Eye (tissue), 1 donor: ENCODE measurements around the gene PIEZO2.

Experiments
- DNase-seq: peaks from one replicate; pipeline ENCODE4 v3.0.0-alpha.2; 2015

The PIEZO2 gene

DNA sequence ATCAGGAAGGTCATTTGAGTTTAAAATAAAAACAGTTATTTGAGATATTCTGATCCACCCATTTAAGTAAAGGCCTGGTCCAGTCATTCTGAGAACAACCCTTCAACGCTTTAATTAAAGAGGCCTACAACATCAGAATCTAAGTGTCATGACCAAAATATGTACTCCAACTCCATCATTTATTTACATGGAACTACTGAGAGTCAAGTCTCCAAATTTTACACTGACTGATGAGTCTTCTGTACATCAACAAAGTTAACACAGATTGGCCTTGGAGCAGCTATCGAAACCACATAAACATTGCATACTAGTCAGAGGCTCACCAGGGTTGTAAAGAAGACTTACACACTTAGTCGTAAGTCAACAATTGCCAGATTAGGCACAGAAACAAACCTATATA lies 37.1 kb downstream of the PIEZO2 start:
- DNase-seq: no peak

DNA sequence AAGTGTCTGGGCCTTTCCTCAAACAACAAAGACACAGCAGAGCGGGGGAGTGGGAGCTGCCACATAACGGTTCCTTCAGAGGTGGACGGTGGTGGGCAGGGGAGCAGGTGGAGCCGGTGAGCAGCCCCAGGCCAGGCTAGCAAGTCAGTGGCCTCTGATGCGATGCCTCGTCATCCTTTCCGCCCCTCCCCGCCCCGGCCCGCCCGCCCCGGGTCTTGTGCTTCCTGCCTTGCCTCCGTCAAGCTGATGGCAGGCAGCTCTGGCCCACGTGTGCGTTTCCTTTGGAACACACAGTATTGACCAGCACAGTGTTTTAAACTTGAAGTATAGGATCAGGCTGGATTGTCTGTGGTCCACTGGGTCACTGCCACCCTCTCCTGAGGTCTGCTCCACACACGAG lies 38.9 kb downstream of the PIEZO2 start:
- no peak for DNase-seq

DNA sequence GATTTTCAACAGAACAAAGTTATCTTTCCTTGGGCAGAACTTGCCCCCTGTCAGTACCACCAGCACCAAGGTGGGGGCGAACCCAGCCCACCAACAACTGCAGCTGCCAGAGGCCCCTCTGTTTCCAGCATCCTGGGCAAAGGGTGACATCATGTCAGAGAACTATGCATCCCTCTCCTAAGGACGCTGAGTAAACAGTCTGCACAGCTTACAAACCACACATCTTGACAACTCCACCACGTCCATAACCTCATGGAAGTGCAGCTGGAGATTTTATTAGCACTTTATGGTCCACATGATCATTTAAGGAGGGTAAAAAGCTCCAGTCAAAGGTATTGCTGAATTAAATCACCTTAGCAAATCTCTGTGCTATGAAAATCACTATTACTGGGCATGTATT lies 40.4 kb downstream of the PIEZO2 start:
- DNase-seq: no peak

DNA sequence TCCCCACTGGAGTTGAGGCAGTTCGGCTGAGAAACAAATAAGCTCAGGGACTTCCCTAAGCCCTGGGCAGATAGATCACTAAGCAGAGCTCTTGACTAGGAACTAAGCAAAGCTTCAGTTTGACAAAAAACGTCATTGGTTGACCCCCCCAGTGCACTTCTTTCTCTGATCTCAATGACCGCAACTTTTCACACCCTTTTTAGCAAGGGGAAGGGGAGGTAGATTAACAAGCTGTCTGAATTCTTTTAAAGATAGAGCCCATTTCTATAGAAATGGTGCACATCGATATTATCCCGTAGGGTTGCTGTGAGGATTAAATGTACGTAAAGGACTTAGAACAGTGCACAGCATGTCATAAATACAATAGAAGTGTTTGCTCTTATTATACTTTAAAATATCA lies 42.5 kb downstream of the PIEZO2 start:
- no peak for DNase-seq

DNA sequence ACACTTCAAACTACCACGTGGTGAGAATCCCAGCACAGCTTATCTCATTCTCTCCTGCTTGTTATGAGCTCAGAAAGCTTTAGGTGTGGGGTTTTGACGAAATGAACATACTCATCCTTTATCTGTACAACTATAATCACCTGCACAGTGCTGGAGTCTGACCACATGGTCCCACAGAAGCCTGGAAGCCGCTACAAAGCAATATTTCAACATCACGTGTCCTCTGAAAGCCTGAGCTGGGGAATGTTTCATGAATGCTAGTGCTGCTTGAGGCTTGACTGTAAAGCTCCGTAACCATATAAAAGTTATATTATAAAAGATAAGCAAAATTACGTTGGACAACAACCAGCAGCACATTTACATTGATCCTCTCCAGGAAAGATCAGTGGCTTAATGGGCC lies 43.9 kb downstream of the PIEZO2 start:
- no peak for DNase-seq

DNA sequence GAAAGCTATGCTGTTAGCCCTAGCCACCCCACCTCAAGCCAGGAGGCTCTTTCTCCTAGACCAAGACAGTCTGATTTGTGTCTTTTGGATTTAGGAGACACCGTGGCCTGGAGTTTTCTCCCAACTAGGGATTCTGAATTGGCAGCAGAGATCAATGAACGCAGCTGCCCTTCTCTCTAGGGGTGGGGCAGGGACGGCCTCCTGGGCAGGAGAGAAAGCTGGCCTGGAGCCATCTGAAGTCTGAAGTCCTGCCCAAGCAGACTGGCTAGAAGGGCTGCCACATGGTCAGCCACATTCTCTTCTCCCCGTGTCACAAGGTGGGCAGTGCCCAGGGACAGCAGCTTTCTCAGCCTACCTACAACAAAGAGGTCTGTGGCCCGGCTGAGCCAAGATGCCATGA lies 45.1 kb downstream of the PIEZO2 start:
- DNase-seq: no peak

DNA sequence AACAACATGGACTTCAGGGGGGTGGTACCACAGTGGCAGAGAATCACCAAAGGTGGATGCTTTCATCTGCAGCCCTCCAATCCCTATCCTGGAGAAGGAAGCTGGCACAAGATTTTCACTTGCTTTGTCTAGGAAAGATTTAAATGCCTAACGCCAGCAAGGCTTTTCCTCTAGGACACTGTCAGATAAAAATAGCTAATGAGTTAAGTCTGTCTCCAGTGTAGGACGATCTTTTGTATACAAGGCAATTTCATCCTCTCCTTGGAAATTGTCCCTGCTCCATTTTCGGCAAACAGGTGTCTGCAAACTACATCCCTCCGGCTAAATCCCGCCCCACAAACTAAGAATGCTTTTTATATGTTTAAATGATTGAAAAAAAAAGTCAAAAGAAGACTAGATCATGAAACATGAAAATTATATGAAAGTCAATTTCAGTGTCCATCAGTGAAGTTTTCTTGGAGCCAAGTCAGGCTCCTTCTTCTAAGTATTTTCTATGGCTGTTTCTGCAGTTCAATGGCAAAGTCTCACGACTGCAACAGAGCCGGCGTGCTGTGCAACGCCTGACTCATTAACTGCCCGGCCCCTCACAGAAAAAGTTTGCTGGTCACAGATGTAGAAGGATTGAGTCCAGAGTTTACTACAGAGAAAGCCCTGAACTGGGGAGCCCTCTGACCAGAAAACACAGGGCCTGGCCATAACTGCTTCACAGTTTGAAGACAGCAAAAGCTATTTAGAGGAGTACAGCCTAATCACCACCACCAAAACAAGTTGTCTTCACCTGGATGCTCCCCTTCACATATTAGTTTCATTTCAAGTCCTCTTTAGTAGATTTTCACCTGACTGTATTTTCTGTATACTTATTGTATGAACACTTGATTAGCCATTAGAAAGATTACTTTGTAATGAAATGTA lies 52.3 kb downstream of the PIEZO2 start:
- no peak for DNase-seq

DNA sequence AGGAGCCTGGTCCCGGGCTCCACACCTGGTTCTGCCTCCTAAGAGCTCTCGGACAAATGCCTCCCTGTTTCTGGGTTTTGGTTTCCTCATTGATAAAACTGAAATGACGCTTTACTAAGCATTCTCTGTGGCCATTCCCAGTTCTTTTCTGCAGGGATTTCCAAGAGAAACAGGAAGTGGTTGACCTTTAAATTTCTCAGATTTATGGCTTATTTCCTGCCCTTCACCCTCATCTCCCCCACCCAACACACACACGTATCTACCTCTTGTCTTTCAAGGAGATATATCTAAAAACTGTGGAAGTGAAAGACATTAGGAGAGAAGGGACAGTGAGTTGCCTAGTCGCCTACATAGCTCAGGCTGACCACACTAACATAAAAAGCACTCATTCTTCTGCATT lies 53.0 kb downstream of the PIEZO2 start:
- DNase-seq: no peak

DNA sequence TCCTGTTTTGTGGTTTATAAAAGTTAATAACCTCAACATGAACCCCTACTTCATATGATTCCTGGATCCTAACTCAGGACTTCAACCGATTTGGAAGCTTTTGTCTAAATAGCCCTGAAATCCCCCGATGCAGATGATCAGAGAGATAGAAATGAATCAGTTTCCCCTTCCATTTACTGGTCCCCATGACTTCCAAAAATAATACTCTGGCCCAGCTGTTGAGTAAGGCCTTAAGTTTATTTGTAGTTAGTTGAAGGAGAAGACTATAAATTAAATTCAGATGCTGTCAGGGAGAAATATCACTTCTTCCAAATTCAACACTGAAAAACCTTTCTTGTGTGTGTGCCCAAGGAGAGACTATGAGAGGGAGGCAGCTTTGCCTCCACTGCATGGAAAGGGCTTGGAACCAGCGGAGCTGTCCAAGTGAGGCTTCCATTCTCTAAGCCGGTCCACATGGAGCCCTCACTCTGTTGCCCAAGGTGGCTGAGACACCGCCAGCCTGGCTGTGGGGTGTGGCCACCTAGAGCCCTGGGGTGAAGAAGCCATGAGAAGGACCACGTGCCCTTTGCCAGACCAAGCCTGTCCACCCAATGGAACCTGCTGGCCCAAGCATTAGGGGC lies 53.6 kb downstream of the PIEZO2 start:
- peak; percentile 30 for DNase-seq

DNA sequence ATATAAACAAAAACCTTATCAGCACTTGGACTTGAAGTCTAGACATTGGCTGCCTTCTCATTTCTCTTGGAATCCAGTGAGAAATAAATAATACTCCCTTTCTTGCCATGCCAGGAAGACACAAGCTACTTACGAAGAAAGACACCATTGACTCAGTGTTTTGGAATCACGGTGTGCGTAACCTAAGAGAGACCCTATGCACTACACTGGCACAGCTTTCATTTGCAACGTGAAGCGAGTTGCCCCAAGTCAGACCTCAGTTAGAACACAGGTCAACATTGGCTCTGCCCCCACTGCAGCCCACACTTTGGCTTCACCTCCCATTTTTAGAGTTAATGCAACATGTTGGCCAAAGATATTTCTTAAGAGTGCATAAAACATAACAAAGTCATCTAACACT lies 54.2 kb downstream of the PIEZO2 start:
- no peak for DNase-seq

DNA sequence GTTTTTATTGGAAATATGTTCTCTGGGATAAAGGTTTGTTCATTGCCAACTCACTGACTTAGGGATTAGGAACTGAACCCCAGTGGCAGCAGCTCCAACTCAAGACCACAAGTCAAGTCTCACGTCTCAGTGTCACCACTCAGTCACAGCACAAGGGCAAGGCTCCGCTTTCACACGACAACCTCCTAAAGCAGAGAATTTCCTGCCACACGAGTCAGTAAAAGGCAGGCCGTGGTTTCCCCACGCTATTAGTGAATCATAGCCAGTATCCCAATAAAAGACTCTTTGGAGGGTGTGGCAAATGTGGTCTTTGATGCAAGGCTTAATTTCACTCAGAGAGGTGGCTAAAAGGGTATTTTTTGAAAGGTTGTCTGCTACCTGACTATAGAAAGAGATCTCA lies 57.6 kb downstream of the PIEZO2 start:
- no peak for DNase-seq

DNA sequence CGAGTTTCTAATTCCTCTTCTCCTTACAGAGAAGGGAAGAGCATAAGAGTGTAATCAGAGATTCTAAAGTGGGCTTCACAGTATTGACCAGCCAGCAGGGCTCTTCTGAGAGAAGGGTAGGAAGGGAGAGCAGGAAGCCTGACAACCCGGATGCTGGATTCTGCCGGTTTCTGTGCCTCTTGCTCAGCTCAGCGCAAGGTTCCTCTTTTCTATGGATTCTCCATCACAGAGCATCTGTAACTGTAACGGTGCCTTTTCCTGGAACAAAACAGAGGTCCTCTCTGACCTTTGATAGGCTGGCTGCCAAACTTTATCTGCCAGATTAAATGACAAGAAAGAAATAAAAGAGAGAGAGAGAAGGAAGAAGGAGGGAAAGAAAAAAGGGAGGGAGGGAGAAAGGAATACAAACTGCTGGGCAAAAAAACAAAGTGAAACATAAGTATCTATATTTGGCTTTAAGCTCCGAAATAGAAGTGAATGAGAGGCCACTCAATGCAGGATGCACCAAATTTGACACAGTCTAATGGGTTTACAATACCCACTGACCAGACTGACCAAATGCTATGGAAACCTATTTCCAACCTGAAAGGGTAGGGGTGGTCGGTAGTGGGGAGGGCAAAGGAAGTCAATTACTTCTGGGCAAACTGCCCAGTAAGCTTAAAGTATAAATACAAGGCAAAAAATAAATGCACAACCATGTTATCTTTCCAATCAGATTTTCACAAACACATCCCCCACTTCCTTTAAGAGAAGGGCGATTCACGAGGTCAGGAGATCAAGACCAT lies 59.2 kb downstream of the PIEZO2 start:
- peak; percentile 14 for DNase-seq

DNA sequence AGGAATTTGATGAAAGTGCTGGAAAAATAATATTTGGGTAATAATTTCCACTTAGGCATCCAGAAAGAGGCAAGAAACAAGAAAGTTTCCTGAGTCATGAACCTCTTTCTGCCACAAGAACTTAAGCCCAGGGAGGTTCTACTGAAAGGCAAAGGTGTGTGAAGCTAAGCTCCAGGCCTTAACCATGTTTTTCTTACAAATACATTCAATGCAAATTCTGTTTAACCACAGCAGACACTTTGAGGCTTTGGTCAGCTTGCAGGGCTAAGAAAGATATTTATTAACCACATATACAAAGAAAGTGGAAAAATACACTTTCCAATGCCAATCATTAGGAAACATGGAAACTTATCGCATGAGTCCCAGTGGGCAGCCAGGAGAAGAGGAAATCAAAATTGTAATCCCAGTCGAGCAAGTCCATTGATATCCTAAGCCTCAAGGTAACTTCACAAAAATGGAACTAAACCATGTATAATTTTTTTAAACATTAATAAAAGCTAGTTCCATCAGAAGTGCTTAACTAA lies 68.3 kb downstream of the PIEZO2 start:
- no peak for DNase-seq

DNA sequence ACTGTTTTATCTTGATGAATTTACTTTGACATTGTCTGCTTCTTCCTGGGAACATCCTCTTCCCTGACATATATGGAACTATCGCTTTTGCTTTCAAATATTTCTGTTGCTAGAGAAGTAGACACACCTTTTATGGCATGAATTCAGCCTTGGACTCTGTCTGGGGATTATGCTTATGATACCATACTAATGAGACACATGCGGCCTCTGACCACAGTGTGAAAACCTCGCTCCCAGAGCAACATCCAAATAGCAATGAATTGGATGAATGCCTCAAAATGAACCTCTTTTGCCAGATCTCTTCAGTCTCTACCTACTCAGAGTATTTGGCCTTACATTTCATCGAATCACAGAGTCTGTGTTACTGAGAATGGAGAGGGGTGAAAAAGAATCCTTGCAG lies 70.9 kb downstream of the PIEZO2 start:
- peak; percentile 38 for DNase-seq

DNA sequence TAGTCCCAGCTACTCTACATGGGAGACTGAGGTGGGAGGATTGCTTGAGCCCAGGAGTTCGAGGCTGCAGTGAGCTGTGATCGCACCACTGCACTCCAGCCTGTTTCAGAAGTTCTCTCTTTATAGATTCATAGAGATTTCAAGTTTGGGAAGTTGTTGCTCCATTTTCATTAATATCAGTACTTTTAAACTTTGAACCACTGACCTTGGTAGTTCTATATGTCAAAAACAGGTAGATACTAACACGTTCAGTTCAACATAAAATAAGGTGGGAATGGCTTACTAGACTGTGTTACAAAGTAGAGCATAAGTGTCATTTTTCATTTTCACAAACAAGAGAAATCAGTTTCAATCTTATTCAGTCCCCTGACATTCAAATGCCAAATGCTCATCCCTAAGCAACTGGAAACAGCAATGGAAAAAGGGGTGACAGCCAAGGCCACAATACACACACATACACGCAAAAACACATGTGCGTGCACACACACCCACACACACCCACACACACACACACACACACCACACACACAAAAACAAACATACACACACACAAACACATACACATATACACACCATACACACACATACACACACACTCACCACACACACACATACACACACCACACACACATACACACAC lies 71.7 kb downstream of the PIEZO2 start:
- DNase-seq: no peak

DNA sequence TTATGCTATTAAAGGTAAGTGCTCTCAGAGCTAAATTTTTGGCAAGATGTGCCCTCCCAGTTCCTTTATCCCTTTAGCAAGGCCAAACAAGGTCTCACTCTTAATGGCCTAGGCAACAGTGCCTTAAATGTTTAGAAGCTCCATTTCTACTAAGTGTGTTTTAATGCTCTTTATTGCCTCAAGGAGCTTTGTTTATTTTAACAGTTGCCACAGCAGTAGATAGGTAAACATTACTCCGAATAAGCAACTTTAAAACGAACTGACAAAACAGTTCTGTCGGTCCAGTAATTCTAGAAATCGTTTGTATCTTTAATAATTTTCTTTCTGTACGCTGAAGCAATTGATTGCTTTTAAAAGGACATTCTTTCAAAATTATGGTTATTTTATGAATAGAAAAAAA lies 74.5 kb downstream of the PIEZO2 start:
- DNase-seq: no peak

DNA sequence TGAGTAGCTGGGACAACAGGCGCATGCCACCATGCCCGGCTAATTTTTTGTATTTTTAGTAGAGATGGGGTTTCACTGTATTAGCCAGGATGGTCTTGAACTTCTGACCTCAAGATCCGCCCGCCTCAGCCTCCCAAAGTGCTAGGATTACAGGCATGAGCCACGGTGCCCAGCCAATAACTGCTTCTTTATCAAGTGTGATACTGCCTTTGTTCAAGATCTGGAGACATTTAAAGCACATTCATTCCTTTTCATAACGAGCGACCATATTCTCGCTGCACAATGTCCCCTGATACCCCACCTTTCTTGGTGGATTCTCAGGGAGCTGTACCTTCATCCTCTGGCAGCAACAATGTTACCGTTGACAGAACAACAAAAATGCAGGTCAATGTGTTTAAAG lies 75.4 kb downstream of the PIEZO2 start:
- DNase-seq: no peak

DNA sequence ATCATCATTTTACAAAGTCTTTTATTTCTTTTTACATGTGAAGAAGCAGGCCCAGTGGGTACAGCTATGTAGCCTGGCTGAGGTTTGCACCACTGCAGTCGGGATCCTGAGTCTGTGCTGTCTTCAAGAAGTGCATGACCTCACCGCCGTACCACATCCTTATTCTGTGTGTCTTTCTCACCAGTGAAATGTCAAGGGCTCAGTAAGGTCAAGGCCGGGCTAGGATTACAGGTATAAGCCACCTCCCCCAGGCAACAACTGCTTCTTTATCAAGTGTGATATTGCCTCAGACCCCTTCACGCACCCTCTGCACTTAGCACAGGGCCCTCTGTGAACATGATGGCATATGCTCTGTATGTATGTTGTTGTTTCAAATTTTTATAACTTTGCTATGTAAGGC lies 76.7 kb downstream of the PIEZO2 start:
- no peak for DNase-seq

DNA sequence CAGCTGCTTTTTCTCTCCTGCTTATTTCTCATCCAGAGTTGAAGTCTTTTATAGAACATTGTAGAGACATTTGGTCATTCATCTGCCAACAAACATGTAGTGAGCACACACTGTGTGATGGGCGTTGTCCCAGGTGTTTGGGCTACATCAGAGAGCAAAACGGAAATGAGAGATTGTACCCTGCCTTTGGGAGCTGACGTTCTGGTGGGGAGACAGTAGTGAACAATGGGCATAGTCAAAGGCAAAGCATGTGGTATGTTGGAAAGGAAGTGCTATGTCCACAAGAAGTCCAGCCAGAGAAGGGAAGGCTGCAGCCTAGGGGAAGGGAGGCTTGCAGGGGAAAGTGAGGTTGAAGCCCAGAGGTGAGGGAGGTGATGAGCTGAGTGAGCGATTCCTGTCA lies 78.1 kb downstream of the PIEZO2 start:
- DNase-seq: no peak

DNA sequence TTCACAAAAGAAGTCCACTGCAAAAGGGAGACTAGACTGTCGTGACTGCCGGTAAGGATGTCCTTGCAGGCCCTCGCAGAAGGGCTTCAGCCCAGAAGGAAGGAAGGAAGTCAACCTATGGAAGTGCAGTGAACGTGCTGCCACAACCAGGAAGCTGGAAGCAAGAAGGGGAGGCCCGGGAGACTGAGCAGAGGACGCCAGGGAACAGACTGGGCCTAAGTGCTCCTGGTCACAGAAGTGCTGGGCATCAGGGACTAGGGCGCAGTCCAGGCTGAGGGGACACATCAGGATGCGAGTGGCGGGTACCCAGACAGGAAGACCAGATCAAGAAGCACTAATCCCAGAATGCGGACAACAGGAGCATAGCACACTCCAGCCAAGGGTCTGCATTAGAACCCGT lies 78.8 kb downstream of the PIEZO2 start:
- DNase-seq: no peak

DNA sequence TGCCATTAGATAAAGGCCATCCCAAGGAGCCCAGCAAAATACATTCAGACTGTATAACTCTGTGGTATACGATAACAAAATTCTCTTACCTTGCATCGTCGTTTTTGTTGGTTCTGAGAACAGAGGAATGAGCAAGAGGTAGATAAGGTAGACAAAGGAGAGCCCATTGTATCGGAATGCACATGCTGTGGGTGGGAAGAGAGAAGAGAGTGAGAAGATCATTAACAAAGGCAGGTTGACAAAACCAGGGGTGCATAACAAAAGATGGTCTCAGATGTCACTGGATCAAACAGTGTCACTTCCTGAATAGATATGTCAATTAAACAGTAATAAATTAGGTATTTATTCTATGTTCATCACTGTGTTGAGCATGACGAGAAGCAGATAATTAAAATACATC lies 83.3 kb downstream of the PIEZO2 start:
- no peak for DNase-seq

DNA sequence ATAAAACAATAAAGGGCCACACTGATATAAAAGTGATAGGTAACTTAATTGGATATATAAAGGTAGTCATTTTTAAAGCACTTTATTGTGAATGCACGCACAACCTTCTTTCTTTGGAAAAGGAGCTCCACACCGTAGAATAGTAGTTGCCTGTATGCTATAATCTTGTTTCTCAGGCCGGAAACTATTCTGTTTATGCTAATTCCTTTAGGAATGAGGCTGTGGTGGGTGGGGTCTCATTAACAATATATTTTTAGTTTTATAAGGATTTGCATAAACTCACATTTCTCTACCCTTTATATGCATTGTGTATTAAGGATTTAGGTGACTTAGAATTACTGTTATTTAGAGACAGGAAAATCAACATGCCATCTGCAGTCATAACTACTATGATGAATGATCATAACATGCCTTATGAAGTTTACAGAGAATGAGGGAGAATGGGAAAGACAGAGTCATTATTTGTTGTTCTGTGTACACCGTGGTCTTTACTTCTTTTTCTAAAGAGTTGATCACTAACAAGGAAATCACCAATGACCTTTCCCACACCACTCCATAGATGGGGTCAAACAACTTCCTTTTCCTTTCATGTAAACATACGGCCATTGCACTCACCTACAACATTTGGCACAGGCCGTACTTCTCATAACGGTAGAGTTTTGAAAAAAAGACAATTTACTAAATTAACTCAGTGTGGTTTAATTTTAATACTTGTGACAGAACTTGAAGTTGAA lies 84.5 kb downstream of the PIEZO2 start:
- DNase-seq: no peak
